NOMO-1 treated with DMSO at 0.1 percent for 48 hours (cell line): ENCODE data around the gene SLC1A1.
"Not testable (repeated sequence)": the region's sequence is repeated elsewhere in the genome, so short reads cannot be mapped to it uniquely, and the experiment has no call there.

ENCODE experiments used
- DNase-seq: peaks from one replicate; lab custom pipeline; 2025; ENCODE audit not compliant: unreplicated experiment; lab: John Stamatoyannopoulos, UW

SLC1A1 gene

GRCh38 chr9:4540425-4540824 lies 50.2 kb downstream of the SLC1A1 start:
- DNase-seq: no peak

GRCh38 chr9:4541281-4541680 lies 51.0 kb downstream of the SLC1A1 start:
- no peak for DNase-seq

GRCh38 chr9:4541856-4542255 lies 51.6 kb downstream of the SLC1A1 start:
- DNase-seq: no peak

GRCh38 chr9:4544714-4545113 lies 54.4 kb downstream of the SLC1A1 start:
- not testable (repeated sequence) for DNase-seq

- DNase-seq: no peak
These were observed 56.7 kb downstream of the SLC1A1 start for GRCh38 chr9:4547016-4547415.

- no peak for DNase-seq
These were observed 58.8 kb downstream of the SLC1A1 start for GRCh38 chr9:4548811-4549725.

GRCh38 chr9:4549751-4550295 lies 59.6 kb downstream of the SLC1A1 start:
- no peak for DNase-seq

- no peak for DNase-seq
These were observed 60.7 kb downstream of the SLC1A1 start for GRCh38 chr9:4550777-4551484.

GRCh38 chr9:4553951-4554381 lies 63.7 kb downstream of the SLC1A1 start:
- no peak for DNase-seq

- no peak for DNase-seq
These were observed 65.0 kb downstream of the SLC1A1 start for GRCh38 chr9:4555236-4555635.

- no peak for DNase-seq
These were observed 68.2 kb downstream of the SLC1A1 start for GRCh38 chr9:4558371-4558998.

GRCh38 chr9:4559261-4560182 lies 69.3 kb downstream of the SLC1A1 start:
- DNase-seq: no peak

GRCh38 chr9:4563105-4563504 lies 72.8 kb downstream of the SLC1A1 start:
- no peak for DNase-seq

GRCh38 chr9:4566806-4567205 lies 76.5 kb downstream of the SLC1A1 start:
- DNase-seq: no peak

- no peak for DNase-seq
These were observed 77.3 kb downstream of the SLC1A1 start for GRCh38 chr9:4567601-4568000.

- no peak for DNase-seq
These were observed 78.8 kb downstream of the SLC1A1 start for GRCh38 chr9:4569101-4569500.

- no peak for DNase-seq
These were observed 82.0 kb downstream of the SLC1A1 start for GRCh38 chr9:4572184-4572826.

GRCh38 chr9:4573176-4573575 lies 82.9 kb downstream of the SLC1A1 start:
- DNase-seq: no peak

- DNase-seq: no peak
These were observed 83.5 kb downstream of the SLC1A1 start for GRCh38 chr9:4573634-4574389.
